T-helper 22 cell (primary cell): ENCODE data around the gene DHX36.

Source experiments
- DNase-seq: peaks from one replicate; pipeline ENCODE4 v3.0.0-alpha.2; 2020; ENCODE audit warnings: low read depth

The DHX36 gene

GRCh38 chr3:154290187-154290586, 34.1 kb downstream of the DHX36 start:
- no peak for DNase-seq

- DNase-seq, result no peak
These were observed 39.1 kb downstream of the DHX36 start for GRCh38 chr3:154285221-154285620.

- no peak for DNase-seq
These were observed 44.1 kb downstream of the DHX36 start for GRCh38 chr3:154280161-154280560.

GRCh38 chr3:154275965-154276364, 48.3 kb downstream of the DHX36 start:
- no peak for DNase-seq

- no peak for DNase-seq
These were observed 49.0 kb downstream of the DHX36 start for GRCh38 chr3:154275292-154275691.

GRCh38 chr3:154274348-154274747, 49.9 kb downstream of the DHX36 start:
- DNase-seq, result no peak

- DNase-seq, result no peak
These were observed 50.9 kb downstream of the DHX36 start for GRCh38 chr3:154273381-154273780.

GRCh38 chr3:154254527-154254926, 69.8 kb downstream of the DHX36 start:
- no peak for DNase-seq

GRCh38 chr3:154252759-154253638, 71.3 kb downstream of the DHX36 start:
- peak; percentile 11 for DNase-seq

- DNase-seq, result no peak
These were observed 72.7 kb downstream of the DHX36 start for GRCh38 chr3:154251610-154252009.

GRCh38 chr3:154250291-154250690, 74.0 kb downstream of the DHX36 start:
- DNase-seq, result no peak

- no peak for DNase-seq
These were observed 76.4 kb downstream of the DHX36 start for GRCh38 chr3:154247806-154248415.

GRCh38 chr3:154244644-154245043, 79.6 kb downstream of the DHX36 start:
- DNase-seq, result no peak

- no peak for DNase-seq
These were observed 80.9 kb downstream of the DHX36 start for GRCh38 chr3:154243353-154243752.

GRCh38 chr3:154242766-154243165, 81.5 kb downstream of the DHX36 start:
- no peak for DNase-seq

- DNase-seq, result no peak
These were observed 82.8 kb downstream of the DHX36 start for GRCh38 chr3:154241496-154241895.

- DNase-seq, result no peak
These were observed 84.1 kb downstream of the DHX36 start for GRCh38 chr3:154240235-154240634.

GRCh38 chr3:154236331-154236730, 88.0 kb downstream of the DHX36 start:
- no peak for DNase-seq

GRCh38 chr3:154235330-154235729, 89.0 kb downstream of the DHX36 start:
- no peak for DNase-seq

GRCh38 chr3:154229217-154229590, 95.1 kb downstream of the DHX36 start:
- DNase-seq, result no peak

GRCh38 chr3:154228561-154229216, 95.6 kb downstream of the DHX36 start:
- DNase-seq, result no peak

GRCh38 chr3:154227531-154227930, 96.8 kb downstream of the DHX36 start:
- no peak for DNase-seq

GRCh38 chr3:154225536-154225935, 98.8 kb downstream of the DHX36 start:
- DNase-seq, result no peak
